MM.1S (cell line): ENCODE data around the gene LDLRAD4.

Experiments used
- DNase-seq: peaks from one replicate; pipeline ENCODE4 v3.0.0-alpha.2; 2015
- H2AFZ ChIP-seq: fragments of 300-600 bp; sonication (generic); 2 replicates; pipeline ENCODE4 v1.6.0; 2016; ENCODE audit warnings: antibody characterized with exemption, low read length
- H3F3A ChIP-seq: fragments of 300-600 bp; sonication (generic); 2 replicates; pipeline ENCODE4 v1.6.1; 2016; ENCODE audit warnings: mild to moderate bottlenecking, antibody characterized with exemption, low read length, moderate library complexity, mixed read lengths; ENCODE audit not compliant: insufficient read depth
- H3K27ac ChIP-seq: fragments of 300-600 bp; sonication (generic); 2 replicates; pipeline ENCODE4 v1.5.1; 2016; ENCODE audit warnings: mild to moderate bottlenecking, low read length
- H3K27me3 ChIP-seq: fragments of 300-600 bp; sonication (generic); replicated peaks from 2 replicates; pipeline ENCODE4 v1.6.0; 2016; ENCODE audit warnings: low read length; ENCODE audit not compliant: insufficient read depth
- H3K36me3 ChIP-seq: fragments of 300-600 bp; sonication (generic); replicated peaks from 2 replicates; pipeline ENCODE4 v1.6.1; 2016; ENCODE audit warnings: mild to moderate bottlenecking, low read length, mixed read lengths; ENCODE audit not compliant: insufficient read depth
- H3K4me1 ChIP-seq: fragments of 300-600 bp; sonication (generic); 2 replicates; pipeline ENCODE4 v1.6.1; 2016; ENCODE audit warnings: low read length, mixed read lengths
- H3K4me2 ChIP-seq: fragments of 300-600 bp; sonication (generic); 2 replicates; pipeline ENCODE4 v1.6.0; 2016; ENCODE audit warnings: low read depth, low read length
- H3K4me3 ChIP-seq: fragments of 300-600 bp; sonication (generic); 2 replicates; pipeline ENCODE4 v1.5.1; 2016; ENCODE audit warnings: low read length, mixed read lengths
- H3K79me2 ChIP-seq: fragments of 300-600 bp; sonication (generic); 2 replicates; pipeline ENCODE4 v1.6.1; 2016; ENCODE audit warnings: mixed run types, low read length, mixed read lengths
- H3K9ac ChIP-seq: fragments of 300-600 bp; sonication (generic); 2 replicates; pipeline ENCODE4 v1.6.1; 2016; ENCODE audit warnings: low read length, mixed read lengths
- H3K9me2 ChIP-seq: fragments of 300-600 bp; sonication (generic); replicated peaks from 2 replicates; pipeline ENCODE4 v1.6.1; 2016; ENCODE audit warnings: mild to moderate bottlenecking, low read length, mixed read lengths; ENCODE audit not compliant: insufficient read depth
- H3K9me3 ChIP-seq: fragments of 300-600 bp; sonication (generic); replicated peaks from 2 replicates; pipeline ENCODE4 v1.6.1; 2016; ENCODE audit warnings: mild to moderate bottlenecking, low read length, mixed read lengths; ENCODE audit not compliant: insufficient read depth
- H4K20me1 ChIP-seq: fragments of 300-600 bp; sonication (generic); 2 replicates; pipeline ENCODE4 v1.6.1; 2016; ENCODE audit warnings: mild to moderate bottlenecking, low read length, moderate library complexity, mixed read lengths; ENCODE audit not compliant: insufficient read depth
- EZH2 ChIP-seq: fragments of 300-600 bp; sonication (generic); optimal IDR thresholded peaks from 2 replicates; pipeline ENCODE3; 2017; ENCODE audit warnings: low read depth, mild to moderate bottlenecking, antibody characterized with exemption, low read length, mixed read lengths
- EZH2phosphoT487 ChIP-seq: fragments of 300-600 bp; sonication (generic); IDR thresholded peaks from 2 replicates; pipeline ENCODE4 v1.6.1; 2018; ENCODE audit warnings: antibody characterized with exemption, low read length
- TF ChIP-seq, protein P1 (sequence below): fragments of 300-600 bp; sonication (generic); IDR thresholded peaks from 2 replicates; pipeline ENCODE4 v1.5.1; 2016; ENCODE audit warnings: antibody characterized with exemption, low read length, mixed read lengths

LDLRAD4 gene

DNA sequence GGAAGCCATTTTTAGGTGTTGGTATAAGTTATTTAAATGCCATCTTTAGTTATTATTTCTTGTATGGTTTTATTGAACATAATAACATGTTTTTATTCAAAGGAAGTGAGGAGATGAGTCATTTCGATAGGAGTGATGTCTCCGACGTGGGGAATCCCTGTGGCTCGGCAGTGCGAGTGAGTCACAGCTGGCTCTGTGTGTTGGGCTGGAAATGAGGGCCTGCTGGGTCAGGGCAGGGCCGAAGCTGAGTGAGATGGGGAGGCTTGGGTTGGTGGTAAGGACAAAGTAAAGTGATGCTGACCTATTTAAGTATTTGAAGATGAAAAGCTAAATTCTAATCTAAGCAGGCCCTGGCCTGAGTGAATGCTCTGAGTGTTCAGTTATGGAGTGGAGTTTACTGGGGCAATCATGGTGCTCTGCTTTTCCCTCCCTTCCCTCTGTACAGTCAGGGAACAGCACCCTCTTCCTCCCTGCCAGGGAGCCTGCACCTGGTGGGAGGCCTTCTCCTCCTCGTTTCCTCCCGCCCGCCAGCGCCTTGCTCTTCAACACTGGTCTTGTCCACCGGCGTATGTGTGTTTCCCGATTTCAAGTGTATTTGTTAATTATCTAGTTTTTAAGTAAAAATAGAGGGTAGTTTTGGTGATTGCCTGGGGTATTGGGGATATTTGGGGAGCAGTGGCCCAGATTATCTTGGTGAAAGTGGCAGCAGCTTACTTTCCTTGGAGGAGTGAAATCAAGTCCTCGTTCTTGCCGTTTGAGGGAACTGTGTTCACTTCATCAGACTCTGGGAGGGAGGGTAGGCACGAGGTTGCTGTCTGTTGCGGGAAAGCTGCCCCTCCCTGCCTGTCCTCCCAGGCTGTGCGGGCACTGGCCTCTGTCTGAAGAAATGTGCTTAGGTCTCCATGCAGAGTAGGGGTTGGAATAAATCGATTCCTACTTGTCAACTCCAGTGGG, 157.0 kb downstream of the LDLRAD4 start:
- TF ChIP-seq, protein P1, sequence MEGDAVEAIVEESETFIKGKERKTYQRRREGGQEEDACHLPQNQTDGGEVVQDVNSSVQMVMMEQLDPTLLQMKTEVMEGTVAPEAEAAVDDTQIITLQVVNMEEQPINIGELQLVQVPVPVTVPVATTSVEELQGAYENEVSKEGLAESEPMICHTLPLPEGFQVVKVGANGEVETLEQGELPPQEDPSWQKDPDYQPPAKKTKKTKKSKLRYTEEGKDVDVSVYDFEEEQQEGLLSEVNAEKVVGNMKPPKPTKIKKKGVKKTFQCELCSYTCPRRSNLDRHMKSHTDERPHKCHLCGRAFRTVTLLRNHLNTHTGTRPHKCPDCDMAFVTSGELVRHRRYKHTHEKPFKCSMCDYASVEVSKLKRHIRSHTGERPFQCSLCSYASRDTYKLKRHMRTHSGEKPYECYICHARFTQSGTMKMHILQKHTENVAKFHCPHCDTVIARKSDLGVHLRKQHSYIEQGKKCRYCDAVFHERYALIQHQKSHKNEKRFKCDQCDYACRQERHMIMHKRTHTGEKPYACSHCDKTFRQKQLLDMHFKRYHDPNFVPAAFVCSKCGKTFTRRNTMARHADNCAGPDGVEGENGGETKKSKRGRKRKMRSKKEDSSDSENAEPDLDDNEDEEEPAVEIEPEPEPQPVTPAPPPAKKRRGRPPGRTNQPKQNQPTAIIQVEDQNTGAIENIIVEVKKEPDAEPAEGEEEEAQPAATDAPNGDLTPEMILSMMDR, result no peak
- TF ChIP-seq EZH2, result no peak
- TF ChIP-seq EZH2phosphoT487, result no peak
- H3K4me1 ChIP-seq, result peaks cover 26% of the 10 kb centered on the region
- H3K36me3 ChIP-seq, result no peaks in the 10 kb centered on the region
- H3F3A ChIP-seq, result peaks cover 22% of the 10 kb centered on the region
- H3K9me2 ChIP-seq, result no peaks in the 10 kb centered on the region
- H4K20me1 ChIP-seq, result no peaks in the 10 kb centered on the region
- H2AFZ ChIP-seq, result no peak overlapping the region
- DNase-seq, result no peak
- no peak overlapping the region for H3K9ac ChIP-seq
- H3K4me2 ChIP-seq, result no peak overlapping the region
- no peak overlapping the region for H3K27ac ChIP-seq
- no peaks in the 10 kb centered on the region for H3K9me3 ChIP-seq
- H3K27me3 ChIP-seq, result no peaks in the 10 kb centered on the region
- no peaks in the 10 kb centered on the region for H3K79me2 ChIP-seq
- no peak overlapping the region for H3K4me3 ChIP-seq

DNA sequence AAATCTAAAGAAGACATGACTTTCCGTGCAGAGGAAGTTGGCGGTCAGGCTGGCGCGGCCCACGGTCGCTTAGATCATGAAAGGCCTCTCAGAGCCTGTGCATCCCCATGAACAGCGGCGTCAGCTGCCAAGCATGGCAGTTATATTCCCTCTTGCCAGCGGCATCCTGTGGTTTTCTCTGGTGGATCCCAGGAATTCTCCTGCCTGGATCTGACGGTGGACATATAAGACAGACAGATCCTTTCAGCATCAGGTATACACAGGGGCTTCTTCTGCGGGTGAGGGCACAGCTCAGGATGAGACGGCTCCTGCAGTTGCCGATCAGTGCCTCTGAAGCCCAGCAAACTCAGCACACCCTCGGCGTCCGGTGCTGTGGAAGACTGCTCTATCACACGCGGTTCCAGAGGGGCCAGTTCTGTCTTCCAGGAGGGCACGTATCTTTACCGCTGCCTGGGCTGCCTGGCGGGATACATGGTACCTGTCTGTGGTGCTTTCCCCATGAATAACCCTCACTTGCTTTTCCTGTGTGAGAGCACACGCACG, 157.8 kb downstream of the LDLRAD4 start:
- Histone ChIP-seq H3K27ac (no peak overlapping the region), H3K4me3 (no peak overlapping the region), H3K4me1 (peaks cover 21% of the 10 kb centered on the region), H3K36me3 (no peaks in the 10 kb centered on the region), H3K9me2 (no peaks in the 10 kb centered on the region), H3F3A (peaks cover 19% of the 10 kb centered on the region), H3K9me3 (no peaks in the 10 kb centered on the region), H3K79me2 (no peaks in the 10 kb centered on the region), H3K9ac (no peak overlapping the region), H4K20me1 (no peaks in the 10 kb centered on the region), H3K27me3 (no peaks in the 10 kb centered on the region), H3K4me2 (no peak overlapping the region), H2AFZ (no peak overlapping the region)
- DNase-seq, result no peak
- TF ChIP-seq, protein P1, result no peak
- no peak for TF ChIP-seq EZH2
- no peak for TF ChIP-seq EZH2phosphoT487

DNA sequence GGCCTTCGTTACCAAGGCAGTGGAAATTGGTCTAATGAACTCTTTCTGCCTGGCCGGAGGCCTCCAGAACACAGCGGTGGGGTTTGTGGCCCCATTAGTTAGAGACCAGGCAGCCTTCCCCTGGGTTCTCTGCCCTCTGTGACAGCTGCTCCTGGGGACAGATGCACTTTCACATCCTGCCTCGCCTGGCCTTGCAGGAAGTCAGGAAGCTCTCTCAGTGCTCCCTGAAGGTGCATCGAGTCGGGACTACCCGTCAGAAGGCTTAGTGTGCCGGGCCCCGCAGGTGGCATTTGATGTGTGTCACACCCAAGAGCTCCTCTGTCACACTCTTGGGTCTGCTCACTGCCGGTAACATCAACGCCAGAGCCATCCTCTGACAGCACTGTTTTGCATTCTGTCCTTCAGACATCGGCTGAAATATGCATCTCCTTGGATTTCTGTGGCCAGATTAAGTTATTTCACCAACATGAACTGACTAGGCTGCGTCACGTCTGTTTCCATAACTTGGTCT, 158.3 kb downstream of the LDLRAD4 start:
- Histone ChIP-seq H3K9me2 (no peaks in the 10 kb centered on the region), H4K20me1 (no peaks in the 10 kb centered on the region), H3K27me3 (no peaks in the 10 kb centered on the region), H3K36me3 (no peaks in the 10 kb centered on the region), H3K4me2 (no peak overlapping the region), H3K4me1 (peaks cover 19% of the 10 kb centered on the region), H3F3A (peaks cover 14% of the 10 kb centered on the region), H3K79me2 (no peaks in the 10 kb centered on the region), H3K27ac (no peak overlapping the region), H3K4me3 (no peak overlapping the region), H3K9ac (no peak overlapping the region), H3K9me3 (no peaks in the 10 kb centered on the region), H2AFZ (no peak overlapping the region)
- TF ChIP-seq, protein P1, result no peak
- TF ChIP-seq EZH2, result no peak
- TF ChIP-seq EZH2phosphoT487, result no peak
- no peak for DNase-seq
